NK-92 (cell line): ENCODE data around the gene HES2.
"Not testable (repeated sequence)": the region's sequence is repeated elsewhere in the genome, so short reads cannot be mapped to it uniquely, and the experiment has no call there.

Experiments used
- DNase-seq: peaks from one replicate; lab custom pipeline; 2025; ENCODE audit not compliant: unreplicated experiment; lab: John Stamatoyannopoulos, UW

The HES2 gene

DNA sequence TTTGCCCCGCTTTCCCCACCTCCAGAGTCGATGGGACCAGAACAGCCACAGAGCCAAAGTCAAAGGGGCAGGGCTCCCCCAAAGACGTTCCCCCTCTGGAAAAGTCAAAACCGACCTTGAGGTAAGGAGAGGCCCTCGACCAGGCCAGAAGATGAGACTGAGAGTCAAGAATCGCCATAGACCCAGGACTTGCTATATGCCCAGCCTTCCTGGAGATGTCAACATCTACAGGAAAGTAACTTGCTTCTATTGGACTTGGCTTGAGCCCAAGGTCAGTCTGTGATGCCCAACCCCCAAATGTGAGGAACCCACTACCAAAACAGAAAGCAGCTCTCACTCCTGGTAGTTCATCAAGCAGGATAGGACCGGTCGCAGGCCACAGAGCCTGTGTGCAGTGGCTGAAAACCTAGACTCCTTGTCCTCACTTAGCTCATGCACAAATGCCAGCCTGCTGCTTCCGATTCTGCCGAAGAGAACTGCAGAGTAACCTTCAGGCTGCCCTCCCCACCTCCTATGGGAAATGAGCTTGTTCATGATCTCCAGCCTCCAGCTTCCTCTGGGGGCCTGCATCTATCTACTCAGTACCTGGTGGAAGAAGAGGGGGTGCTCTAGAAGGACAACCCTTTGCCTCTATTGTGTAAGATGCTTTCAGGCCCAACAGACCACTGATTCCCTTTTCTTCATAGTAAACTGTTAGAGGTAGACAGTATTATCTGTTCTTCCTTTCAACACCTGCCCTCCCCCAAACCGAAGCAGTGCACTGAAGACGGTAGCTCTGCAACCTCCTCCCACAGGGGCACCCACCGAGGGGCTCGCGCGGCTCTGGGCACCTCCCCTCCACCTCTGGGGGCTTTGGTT, 27.5 kb downstream of the HES2 start:
- DNase-seq: no peak

DNA sequence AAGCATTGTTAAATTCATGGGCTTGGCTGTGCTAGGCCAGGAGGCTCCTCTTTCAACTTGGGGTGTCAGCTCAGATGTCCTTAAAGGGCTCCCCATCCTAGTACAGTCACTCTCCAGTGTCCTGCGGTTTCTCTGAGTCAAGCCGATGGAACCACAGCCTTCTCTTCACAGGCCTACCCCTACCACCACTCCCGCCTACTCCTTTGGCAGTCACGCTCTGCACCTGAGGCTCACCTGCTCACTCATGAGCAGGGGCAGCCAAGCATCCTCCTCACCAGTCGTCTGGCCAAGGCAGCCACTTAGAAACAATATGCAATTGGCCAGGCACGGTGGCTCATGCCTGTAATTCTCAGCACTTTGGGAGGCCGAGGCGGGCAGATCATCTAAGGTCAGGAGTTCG, 29.7 kb downstream of the HES2 start:
- no peak for DNase-seq

DNA sequence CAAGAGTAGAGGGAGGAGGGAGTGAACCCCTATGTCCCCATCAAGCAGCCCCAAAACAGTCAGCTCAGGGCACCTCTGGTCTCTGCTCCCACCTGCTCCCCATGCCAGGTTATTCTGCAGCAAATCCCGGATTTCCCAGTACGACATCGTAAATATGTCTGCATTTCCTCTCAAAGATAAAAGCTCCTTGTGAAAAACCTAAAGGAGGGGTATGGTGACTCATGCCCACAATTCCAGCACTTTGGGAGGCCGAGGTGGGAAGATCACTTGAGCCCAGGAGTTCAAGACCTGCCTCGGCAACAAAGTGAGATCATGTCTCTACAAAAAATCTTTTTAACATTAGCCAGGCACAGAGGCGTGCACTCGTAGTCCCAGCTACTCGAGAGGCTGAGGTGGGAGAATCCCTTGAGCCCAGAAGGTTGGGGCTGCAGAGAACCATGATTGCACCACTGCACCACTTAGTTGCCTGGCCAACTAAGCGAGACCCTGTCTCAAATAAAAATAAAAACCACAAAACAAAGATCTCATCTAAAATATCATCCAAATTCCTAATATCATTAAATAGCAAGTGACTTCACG, 33.3 kb downstream of the HES2 start:
- no peak for DNase-seq

DNA sequence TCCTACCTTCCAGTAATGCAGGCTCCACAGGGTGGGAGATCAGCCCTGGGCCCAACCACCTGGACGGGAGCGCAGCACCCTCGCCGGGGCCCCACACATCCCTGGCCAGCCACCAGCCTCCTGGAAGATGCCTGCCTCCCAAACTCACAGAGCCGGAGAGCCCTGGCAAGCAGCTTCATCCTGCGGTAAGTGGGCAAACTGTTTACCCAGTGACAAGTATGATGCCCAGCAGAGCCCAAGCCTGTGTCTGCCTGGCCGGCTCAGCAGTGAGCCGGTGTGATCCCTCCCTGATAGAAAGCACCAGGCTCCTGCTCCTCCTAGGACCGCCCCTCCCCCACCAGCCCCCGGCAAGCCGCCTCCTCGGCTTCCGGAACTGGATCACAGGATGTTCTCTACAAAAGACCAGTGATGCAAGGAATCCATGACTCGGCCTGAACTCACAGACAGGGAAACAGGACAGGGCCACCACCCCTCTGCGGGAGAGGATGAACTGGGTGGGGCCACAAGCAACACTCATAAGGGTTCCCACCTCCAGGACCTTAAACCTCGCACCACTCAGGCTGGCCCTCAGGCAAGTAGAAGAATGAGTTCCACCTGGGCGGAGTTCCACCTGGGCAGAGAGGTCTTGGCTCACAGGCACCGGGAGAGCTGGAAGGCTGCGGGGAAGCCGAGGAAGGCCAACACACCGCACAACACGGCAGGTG, 34.1 kb downstream of the HES2 start:
- no peak for DNase-seq

DNA sequence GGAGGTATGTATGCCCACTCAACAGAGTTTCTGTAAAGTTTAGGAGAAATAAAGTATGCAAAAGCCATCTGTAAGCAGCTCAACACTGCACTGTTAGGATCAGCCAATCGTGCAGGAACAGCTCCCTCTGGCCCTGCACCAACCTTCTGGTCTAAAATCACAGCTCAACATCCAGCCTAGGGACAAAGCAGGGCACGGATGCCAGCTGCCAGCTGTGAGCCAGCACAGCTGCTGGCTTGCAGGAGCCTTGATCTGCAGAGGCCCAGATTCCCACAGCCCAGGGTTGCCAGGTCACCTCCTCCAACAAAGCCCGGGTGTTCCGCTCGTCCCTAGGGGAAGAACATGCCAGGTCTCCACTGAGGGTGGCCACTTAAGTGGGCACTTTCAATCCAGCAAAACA, 34.8 kb downstream of the HES2 start:
- DNase-seq: no peak

DNA sequence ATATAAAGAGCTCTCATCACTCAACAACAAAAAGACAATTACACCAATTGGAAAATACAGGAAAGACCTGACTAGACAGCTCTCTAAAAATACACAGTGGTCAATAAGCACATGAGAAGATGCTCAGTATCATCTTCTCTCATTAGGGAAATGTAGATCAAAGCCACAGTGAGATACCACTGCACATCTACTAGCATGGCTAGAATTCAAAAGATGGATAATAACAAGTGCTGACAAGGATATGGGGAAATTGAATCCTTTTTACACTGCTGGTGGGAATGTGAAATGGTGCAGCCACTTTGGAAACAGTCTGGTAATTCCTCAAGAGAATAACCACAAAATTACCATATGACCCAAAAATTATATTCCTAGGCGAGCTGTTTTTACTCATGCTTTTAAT, 35.6 kb downstream of the HES2 start:
- DNase-seq: no peak

DNA sequence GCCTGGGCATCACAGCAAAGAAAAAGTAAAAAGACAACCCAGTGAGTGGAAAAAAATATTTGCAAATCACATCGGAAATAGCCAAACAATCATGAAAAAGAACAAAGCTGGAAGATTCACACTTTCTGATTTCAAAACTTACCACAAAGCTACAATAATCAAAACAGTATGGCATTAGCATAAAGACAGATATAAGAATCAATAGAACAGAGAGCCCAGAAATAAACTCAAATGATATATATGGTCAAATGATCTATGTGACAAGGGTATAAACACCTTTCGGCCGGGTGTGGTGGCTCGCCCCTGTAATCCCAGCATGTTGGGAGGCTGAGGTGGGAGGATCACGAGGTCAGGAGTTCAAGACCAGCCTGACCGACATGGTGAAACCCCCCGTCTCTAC, 39.7 kb downstream of the HES2 start:
- no peak for DNase-seq

DNA sequence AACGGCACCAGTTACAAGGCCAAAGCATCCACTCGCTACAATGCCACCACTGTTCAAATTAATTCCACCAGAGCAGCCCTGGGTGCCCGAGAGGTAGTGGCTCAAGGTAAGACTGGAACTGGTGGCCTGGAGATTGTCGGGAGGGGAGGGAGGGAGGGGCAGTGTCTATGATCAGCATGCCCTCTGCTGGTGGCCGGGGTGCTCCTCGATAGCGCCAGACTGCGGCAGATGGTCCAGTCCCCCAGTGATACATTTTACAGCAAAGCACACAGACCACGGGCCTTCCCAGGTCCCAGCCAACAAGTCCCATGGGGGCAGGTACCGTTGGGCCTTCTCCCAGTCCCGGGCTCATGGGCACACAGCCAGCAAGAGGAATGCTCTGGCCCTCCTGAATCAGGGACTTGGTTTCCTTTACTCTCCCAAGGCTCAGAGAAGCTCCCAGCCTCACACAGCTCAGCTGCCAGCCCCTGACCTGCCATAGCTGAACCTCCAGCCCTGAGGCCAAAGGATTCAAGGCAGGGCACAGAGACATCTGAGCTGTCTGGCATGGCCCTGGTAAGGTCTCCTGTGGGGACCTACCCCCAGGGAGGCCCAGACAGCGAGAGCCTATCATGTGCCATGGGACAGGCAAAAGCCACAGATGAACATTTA, 41.5 kb downstream of the HES2 start:
- DNase-seq: no peak

DNA sequence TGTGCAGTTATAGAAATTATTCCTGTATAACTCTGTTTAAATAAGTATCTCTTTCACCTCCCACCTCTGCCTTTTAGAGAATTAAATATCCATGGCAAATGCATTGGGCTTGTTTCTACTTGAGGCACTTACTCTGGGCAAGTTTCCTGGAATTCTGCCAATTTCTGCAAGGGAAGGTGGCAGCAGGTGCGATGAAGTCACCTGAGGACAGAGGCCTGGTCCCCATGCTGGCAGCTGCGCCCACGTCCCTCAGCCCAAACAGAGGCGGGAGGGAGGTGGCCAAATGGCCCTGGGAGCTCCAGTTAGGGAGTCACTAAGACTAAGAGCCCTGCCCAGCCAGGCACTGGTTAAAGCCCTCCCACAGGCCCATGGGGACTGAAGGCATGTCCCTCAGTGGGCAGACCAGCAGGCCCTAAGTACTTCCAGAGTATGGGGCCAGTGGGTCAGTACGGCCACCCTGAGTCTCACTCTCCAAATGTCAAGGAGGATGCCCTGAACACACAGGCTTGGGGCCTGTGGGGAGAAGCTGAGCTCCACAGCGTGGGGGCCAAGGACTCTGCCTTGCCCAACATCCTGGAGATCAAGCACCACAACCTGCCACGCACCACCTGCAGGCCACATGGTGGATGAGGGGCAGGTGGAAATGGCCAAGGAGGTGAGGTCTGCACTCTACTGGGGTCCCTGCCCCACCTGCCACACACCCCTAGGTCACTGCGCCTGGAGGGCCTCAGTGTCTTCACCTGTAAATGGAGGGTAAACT, 45.6 kb downstream of the HES2 start:
- DNase-seq: no peak

DNA sequence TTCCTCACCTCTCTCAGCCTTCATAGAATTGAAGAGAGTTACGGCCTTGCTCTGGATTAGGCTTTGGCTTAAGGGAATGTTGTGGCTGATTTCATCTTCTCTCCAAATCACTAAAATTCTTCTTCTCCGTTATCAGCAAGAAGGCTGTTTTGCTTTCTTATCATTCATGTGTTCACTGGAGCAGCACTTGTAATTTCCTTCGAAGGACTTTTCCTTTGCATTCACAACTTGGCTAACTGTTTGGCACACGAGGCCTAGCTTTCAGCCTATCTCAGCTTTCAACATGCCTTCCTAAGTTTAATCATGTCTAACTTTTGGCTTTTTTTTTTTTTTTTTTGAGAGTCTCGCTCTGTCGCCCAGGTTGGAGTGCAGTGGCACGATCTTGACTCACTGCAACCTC, 47.5 kb downstream of the HES2 start:
- not testable (repeated sequence) for DNase-seq

DNA sequence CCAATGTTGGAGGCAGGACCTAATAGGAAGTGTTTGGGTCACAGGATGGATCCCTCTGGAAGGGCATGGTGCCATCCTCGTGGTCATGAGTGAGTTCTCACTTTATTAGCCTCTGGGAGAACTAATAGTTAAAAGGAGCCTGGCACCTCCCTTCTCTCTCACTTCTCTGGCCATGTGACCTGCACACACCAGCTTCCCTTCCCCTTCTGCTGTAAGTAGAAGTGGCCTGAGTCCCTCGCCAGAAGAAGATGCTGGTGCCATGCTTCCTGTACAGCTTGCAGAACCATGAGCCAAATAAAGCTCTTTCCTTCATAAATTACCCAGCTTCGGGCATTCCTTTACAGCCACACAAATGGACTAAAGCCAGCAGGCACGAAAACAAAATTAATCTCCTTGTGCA, 49.7 kb downstream of the HES2 start:
- no peak for DNase-seq

DNA sequence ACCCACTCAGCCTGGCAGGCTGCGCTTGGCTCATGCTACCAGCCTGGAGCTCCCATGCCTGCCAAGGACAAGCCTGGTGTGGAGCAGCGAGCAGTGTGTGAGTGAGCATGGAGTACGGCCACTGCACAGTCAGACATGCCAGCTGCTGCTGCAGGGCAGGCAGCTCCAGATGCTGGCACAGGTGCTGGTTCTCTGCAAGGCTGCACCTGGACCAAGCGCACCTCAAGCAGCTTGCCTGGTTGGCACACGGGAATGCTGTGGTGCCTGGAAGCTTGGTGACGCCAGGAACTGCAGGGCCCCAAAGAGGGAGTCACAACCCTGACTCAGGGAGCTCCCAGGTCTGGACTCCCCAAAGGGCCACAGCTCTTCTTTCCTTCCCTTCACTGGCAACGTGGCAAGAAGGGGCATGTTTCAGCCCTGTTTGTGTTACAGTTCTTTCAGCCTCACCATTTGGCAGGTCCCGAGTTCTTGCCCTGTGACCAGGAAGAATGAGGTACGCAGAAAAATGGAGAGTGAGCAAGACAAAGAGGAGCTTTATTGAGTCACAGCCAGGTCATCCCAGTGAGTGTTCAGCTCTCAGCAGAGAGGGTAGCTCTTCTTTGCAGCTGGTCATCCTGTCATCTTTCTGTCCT, 52.2 kb downstream of the HES2 start:
- no peak for DNase-seq

DNA sequence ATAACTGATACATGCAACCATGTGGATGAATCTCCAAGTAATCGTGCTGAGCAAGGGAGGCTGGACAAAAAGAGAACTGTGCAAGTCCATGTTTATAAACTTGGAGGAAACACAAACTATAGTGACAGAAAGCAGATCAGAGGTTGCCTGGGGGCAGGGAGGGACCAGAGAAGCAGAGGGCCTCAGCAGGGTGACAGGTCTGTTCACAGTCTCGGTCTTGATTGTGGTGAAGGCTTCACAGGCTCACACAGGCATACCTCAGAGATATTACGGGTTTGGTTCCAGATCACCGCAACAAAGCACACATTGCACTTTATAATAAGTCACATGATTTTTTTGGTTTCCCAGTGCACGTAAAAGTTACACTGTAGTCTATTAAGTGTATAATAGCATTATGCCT, 54.7 kb downstream of the HES2 start:
- DNase-seq: no peak

DNA sequence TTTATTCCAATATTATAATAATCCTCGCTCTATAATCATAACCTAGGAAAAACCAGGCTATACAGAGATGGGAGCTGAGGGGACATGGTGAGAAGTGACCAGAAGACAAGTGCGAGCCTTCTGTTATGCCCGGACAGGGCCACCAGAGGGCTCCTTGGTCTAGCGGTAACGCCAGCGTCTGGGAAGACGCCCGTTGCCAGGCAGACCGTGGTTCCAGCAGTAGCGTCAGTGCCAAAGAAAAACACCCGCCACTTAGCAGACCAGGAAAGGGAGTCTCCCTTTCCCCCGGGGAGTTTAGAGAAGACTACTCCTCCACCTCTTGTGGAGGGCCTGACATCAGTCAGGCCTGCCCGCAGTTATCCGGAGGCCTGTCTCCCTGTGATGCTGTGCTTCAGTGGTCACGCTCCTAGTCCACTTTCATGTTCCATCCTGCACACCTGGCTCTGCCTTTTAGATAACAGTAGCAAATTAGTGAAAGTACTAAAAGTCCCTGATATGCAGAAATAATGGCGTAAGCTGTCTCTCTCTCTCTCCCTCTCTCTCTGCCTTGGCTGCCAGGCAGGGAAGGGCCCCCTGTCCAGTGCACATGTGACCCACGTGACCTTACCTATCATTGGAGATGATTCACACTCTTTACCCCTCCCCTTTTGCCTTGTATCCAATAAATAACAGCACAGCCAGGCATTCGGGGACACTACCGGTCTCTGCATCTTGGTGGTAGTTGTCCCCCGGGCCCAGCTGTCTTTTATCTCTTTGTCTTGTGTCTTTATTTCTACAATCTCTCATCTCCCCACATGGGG, 56.4 kb downstream of the HES2 start:
- not testable (repeated sequence) for DNase-seq
